Kidney epithelial cell (primary cell): Measurements from ENCODE around the gene MSANTD1. TPM values are rescaled to one million over a fixed set of nuclear protein-coding genes. Genes with fewer than 3 reads are reported as not detected.

Source experiments
- DNase-seq: peaks from one replicate; pipeline ENCODE4 v3.0.0-alpha.2; 2010; ENCODE audit warnings: low read depth
- H3K27me3 ChIP-seq: 2 replicates; pipeline ENCODE4 v1.6.0; 2011; ENCODE audit warnings: low read length; ENCODE audit not compliant: control insufficient read depth, insufficient read depth
- H3K36me3 ChIP-seq: 2 replicates; pipeline ENCODE4 v1.5.1; 2011; ENCODE audit warnings: low read length; ENCODE audit not compliant: control insufficient read depth, insufficient read depth
- H3K4me3 ChIP-seq: 2 replicates; pipeline ENCODE4 v1.5.1; 2011; ENCODE audit warnings: low read depth, mild to moderate bottlenecking, control low read depth, low read length
- total RNA-seq: library from RNA; depleted of rRNA; stranded (reverse); fragments of >200 nt; gene quantifications from 2 replicates; pipeline ENCODE4 v1.2.3, GENCODE V29; 2015
- TF ChIP-seq, protein P1 (sequence below): IDR thresholded peaks from 2 replicates; pipeline ENCODE4 v1.5.1; 2011; ENCODE audit warnings: mild to moderate bottlenecking, moderate library complexity, low read length, control low read depth, inconsistent platforms; ENCODE audit not compliant: insufficient read depth, poor library complexity, severe bottlenecking

Gene MSANTD1
- total RNA-seq, 1 donor from 2014 or later, result 0.50 TPM

DNA sequence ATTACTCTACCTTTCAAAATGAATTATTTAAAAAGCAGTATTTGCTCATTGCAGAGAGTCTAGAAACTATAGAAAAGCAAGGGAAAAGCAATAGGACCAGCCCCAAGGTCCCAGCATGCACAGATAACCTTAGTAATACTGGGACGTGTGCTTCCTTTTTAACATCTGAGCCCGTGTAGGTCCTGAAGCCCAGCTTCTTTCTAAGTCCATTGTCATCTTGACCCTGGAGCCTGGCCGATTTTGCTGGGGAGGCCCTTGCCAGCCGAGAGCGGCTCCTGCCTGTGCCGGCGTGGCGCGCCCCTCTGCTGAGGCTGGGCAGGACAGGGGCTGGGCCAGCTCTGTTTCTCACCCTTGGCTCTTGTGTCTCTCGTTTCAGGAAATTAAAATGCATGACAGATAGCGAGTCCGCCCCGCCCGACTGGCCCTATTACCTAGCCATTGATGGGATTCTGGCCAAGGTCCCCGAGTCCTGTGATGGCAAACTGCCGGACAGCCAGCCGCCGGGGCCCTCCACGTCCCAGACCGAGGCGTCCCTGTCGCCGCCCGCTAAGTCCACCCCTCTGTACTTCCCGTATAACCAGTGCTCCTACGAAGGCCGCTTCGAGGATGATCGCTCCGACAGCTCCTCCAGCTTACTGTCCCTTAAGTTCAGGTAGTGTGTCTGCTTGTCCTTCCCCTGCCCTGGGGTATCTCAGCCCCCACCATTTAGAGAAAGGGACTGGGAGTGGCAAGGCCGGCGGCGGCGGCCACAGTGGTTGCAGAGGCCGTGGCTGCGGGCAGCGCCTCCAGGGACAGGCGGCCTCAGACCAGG lies 4.1 kb downstream of the MSANTD1 start:
- H3K27me3 ChIP-seq, result no peaks in the 10 kb centered on the region
- no peak for DNase-seq
- H3K4me3 ChIP-seq, result no peak overlapping the region
- TF ChIP-seq, protein P1, sequence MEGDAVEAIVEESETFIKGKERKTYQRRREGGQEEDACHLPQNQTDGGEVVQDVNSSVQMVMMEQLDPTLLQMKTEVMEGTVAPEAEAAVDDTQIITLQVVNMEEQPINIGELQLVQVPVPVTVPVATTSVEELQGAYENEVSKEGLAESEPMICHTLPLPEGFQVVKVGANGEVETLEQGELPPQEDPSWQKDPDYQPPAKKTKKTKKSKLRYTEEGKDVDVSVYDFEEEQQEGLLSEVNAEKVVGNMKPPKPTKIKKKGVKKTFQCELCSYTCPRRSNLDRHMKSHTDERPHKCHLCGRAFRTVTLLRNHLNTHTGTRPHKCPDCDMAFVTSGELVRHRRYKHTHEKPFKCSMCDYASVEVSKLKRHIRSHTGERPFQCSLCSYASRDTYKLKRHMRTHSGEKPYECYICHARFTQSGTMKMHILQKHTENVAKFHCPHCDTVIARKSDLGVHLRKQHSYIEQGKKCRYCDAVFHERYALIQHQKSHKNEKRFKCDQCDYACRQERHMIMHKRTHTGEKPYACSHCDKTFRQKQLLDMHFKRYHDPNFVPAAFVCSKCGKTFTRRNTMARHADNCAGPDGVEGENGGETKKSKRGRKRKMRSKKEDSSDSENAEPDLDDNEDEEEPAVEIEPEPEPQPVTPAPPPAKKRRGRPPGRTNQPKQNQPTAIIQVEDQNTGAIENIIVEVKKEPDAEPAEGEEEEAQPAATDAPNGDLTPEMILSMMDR, result no peak
- H3K36me3 ChIP-seq, result no peaks in the 10 kb centered on the region

DNA sequence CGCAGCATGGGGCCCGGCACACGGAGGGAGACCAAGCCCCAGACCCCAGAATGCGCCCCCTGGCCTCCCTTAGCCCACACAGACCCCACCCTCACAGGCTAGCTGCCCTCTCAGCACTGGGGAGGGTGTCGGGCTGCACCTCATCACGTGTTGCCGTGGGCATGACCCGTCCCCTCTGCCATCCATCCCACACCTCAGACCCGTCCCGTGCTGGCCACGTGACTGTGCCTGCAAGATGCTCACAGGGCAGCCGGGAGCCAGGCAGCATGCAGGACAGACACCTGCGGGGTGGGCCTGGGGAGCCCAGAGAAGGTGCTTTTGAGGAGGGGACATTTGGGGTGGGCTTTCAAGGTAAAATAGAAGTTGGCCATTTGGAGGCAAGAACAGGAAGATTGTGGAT lies 4.8 kb downstream of the MSANTD1 start:
- TF ChIP-seq, protein P1, result no peak
- no peak for DNase-seq
- Histone ChIP-seq H3K27me3 (no peaks in the 10 kb centered on the region), H3K36me3 (no peaks in the 10 kb centered on the region), H3K4me3 (no peak overlapping the region)

DNA sequence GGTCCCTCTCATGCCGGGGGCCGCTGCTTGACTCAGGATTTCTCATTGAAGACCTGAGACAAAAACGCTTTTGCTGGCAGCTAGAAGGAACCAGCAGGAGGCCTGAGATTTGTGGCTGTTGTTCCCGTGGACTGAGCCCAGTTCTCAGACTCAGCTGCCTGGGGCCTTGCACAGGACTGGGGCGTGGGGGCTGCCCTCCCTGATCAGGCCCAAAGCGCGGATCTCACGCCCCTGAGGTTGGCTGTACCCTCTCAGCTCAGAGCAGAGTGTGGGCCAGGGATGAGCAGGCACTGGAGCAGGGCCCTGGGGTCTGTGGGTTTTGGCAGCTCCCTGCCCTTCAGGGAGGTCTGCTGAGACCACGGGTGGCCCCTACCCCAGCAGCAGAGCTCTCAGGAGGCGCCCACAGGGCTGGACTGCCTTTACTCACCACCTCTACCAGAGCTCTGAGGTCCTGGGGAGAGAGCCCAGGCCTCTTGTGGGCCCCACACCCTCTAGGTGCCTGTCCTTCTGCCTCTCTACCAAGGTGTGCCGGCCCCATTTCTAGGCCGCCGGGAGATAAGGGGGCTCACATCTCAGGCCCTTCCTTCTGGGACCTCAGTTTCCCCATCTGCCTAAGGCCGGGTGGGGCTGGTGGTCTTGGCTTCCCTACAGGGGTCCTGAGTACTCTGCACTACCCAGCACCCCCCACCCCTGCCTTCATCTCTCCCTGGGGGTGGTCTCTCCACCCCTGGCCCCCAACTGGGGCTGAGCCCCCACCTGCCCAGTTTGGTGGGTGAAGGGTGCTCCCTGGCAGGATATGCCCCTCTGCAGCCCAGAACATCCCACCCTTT lies 5.6 kb downstream of the MSANTD1 start:
- Histone ChIP-seq H3K27me3 (no peaks in the 10 kb centered on the region), H3K4me3 (no peak overlapping the region), H3K36me3 (no peaks in the 10 kb centered on the region)
- TF ChIP-seq, protein P1, result no peak
- no peak for DNase-seq

DNA sequence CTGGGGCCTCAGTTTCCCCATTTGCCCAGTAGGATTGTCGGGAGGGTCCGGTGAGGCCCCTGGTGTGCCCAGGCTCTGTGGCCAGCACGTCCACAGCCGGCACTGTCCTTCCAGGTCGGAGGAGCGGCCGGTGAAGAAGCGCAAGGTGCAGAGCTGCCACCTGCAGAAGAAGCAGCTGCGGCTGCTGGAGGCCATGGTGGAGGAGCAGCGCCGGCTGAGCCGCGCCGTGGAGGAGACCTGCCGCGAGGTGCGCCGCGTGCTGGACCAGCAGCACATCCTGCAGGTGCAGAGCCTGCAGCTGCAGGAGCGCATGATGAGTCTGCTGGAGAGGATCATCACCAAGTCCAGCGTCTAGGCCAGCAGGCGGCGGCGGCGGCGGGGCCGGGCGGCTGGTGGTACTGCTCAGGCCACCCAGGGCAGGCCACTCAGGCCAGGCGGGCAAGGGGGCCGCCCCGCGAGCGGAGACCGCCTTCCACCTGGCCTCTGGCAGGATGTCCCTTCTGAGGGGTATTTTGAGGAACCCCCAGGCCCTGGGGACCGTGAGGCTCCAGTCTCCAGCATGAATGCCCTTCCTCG lies 6.7 kb downstream of the MSANTD1 start:
- H3K4me3 ChIP-seq, result no peak overlapping the region
- no peak for DNase-seq
- TF ChIP-seq, protein P1, result no peak
- H3K36me3 ChIP-seq, result no peaks in the 10 kb centered on the region
- H3K27me3 ChIP-seq, result no peaks in the 10 kb centered on the region

DNA sequence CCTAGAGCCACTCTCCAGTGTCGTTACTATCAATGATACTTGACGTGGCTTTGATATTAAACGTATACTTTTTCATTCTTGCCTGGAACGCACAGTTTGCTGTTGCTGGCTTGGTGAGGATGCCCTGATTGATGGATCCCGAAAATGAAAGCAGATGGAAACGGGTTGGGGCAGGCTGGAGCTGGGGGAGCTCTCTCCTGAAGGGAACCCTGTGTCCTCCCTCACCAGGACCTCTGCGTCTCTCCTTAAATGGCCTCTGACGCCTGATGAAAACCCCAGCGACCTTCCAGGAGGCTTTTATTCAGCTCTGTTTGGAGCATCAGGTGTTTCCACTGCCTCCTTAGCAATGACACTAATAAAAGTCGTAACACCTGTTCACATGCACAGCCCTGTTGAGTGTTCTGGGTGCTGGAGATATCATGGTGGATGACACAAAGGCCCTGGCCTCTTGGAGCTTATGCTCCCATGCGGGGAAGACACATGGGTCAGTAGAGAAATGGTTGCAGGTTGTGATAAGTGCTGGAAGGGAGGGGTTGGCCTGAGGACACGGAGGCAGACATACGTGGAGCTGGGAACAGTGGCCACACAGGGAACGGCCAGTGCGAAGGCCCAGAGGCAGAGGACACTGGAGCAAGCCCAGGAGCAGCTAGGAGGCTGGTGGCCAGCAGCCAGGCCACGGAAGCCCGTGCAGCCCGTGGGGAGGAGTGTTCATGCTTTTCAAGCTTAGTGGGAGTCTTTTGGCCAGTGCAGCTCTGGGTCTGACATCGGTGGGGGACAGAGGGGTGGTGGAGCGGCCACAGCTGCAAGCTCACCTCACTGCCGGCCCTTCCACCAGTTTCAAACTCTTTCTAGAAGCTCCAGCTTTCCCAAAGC lies 7.5 kb downstream of the MSANTD1 start:
- no peak for DNase-seq
- Histone ChIP-seq H3K36me3 (no peaks in the 10 kb centered on the region), H3K4me3 (no peak overlapping the region), H3K27me3 (no peaks in the 10 kb centered on the region)
- TF ChIP-seq, protein P1, result no peak
